Measurements from ENCODE around the gene NAGLU. TPM values are rescaled to one million over a fixed set of nuclear protein-coding genes. Genes with fewer than 3 reads are reported as not detected.

Gene NAGLU
- total and polyA plus RNA-seq, 2 of the 13 experiments (the other 11 are each of a cell fraction or from before 2014, with no cell fraction given): 28.2 to 40.1 TPM

GRCh38 chr17:42563143-42563509, 27.1 kb downstream of the NAGLU start (continued):
- no peak for TF ChIP-seq ATF5 (CRISPR knock-in tag; IDR thresholded peaks at IDR 0.05; ENCODE audit: low read depth)
- no peak for TF ChIP-seq ZNF143 (CRISPR knock-in tag; IDR thresholded peaks at IDR 0.05)
- no peak for TF ChIP-seq HOXD1 (CRISPR knock-in tag; IDR thresholded peaks at IDR 0.05)
- TF ChIP-seq SALL2 (CRISPR knock-in tag; IDR thresholded peaks at IDR 0.05): peak; percentile 61; the same call in 1 of the 2 replicates
- TF ChIP-seq ZC3H4 (CRISPR knock-in tag; IDR thresholded peaks at IDR 0.05; ENCODE audit: borderline replicate concordance): peak; percentile 39; the same call in 1 of the 2 replicates
- no peak for TF ChIP-seq NR0B2 (CRISPR knock-in tag; IDR thresholded peaks at IDR 0.05)
- TF ChIP-seq HOXA7 (CRISPR knock-in tag; IDR thresholded peaks at IDR 0.05): no peak
- TF ChIP-seq SIN3B (IDR thresholded peaks at IDR 0.05; ENCODE audit: low read length): no peak
- no peak for TF ChIP-seq GMEB1 (CRISPR knock-in tag; IDR thresholded peaks at IDR 0.05; ENCODE audit: borderline replicate concordance)
- TF ChIP-seq ZNF562 (CRISPR knock-in tag; IDR thresholded peaks at IDR 0.05; ENCODE audit: borderline replicate concordance): no peak
- TF ChIP-seq SMARCC2 (IDR thresholded peaks at IDR 0.05): no peak
- no peak for TF ChIP-seq DBP (CRISPR knock-in tag; IDR thresholded peaks at IDR 0.05; ENCODE audit: not compliant biosample characterization)
- TF ChIP-seq ZNF430 (CRISPR knock-in tag; IDR thresholded peaks at IDR 0.05): 0 out of 2 replicates have a peak, but pooled peaks have one; percentile 7
- TF ChIP-seq ATF3 (CRISPR knock-in tag; IDR thresholded peaks at IDR 0.05): no peak
- no peak for TF ChIP-seq PCBP2 (optimal IDR thresholded peaks at IDR 0.05; ENCODE audit: low read depth, low read length, poor library complexity, severe bottlenecking)
- no peak for TF ChIP-seq ZFAT (CRISPR knock-in tag; conservative IDR thresholded peaks at IDR 0.05)
- no peak for TF ChIP-seq ZNF558 (CRISPR knock-in tag; IDR thresholded peaks at IDR 0.05; ENCODE audit: borderline replicate concordance)
- no peak for TF ChIP-seq ZNF44 (CRISPR knock-in tag; IDR thresholded peaks at IDR 0.05)
- TF ChIP-seq YY1 (IDR thresholded peaks at IDR 0.05; ENCODE audit: insufficient read depth, insufficient replicate concordance, low read depth, low read length): no peak
- no peak for TF ChIP-seq KDM6A (CRISPR knock-in tag; IDR thresholded peaks at IDR 0.05; ENCODE audit: low read depth)
- no peak for TF ChIP-seq NR2F1 (CRISPR knock-in tag; IDR thresholded peaks at IDR 0.05)
- no peak for TF ChIP-seq RBFOX2 (IDR thresholded peaks at IDR 0.05; ENCODE audit: low read depth, low read length)
- TF ChIP-seq TARDBP (CRISPR knock-in tag; IDR thresholded peaks at IDR 0.05): no peak
- TF ChIP-seq FOSL2 (CRISPR knock-in tag; IDR thresholded peaks at IDR 0.05): no peak
- no peak for TF ChIP-seq IRX3 (CRISPR knock-in tag; IDR thresholded peaks at IDR 0.05; ENCODE audit: borderline replicate concordance, low read depth)
- TF ChIP-seq ZFP36 (IDR thresholded peaks at IDR 0.05; ENCODE audit: borderline replicate concordance, low read depth, low read length, partially characterized antibody): no peak
- TF ChIP-seq ZNF264 (CRISPR knock-in tag; IDR thresholded peaks at IDR 0.05): 0 out of 2 replicates have a peak, but pooled peaks have one; percentile 48
- no peak for TF ChIP-seq ZNF33A (CRISPR knock-in tag; IDR thresholded peaks at IDR 0.05; ENCODE audit: borderline replicate concordance)
- TF ChIP-seq MED1 (CRISPR knock-in tag; IDR thresholded peaks at IDR 0.05): no peak
- peak; percentile 43; the same call in 1 of the 2 replicates for TF ChIP-seq HOXA5 (CRISPR knock-in tag; IDR thresholded peaks at IDR 0.05)

Measured in HepG2 (cell line).